Stimulated activated CD8-positive, alpha-beta memory T cell treated with anti-CD3 and anti-CD28 coated beads, Interleukin-12 subunit alpha, Interleukin-12 subunit beta, amount 100 ng/mL, for 24 hours (primary cell): ENCODE data around the gene MIR17HG.
"Not testable (repeated sequence)": the region's sequence is repeated elsewhere in the genome, so short reads cannot be mapped to it uniquely, and the experiment has no call there.

Experiments used
- DNase-seq: peaks from one replicate; pipeline ENCODE4 v3.0.0-alpha.2; 2020; ENCODE audit errors: extremely low read depth

MIR17HG gene

GRCh38 chr13:91347996-91348905 lies 764 bp downstream of the MIR17HG start:
- DNase-seq, result peak; percentile 46

- DNase-seq, result peak; percentile 88
These were observed 1.5 kb downstream of the MIR17HG start for GRCh38 chr13:91348906-91349435.

GRCh38 chr13:91349992-91350911 lies 2.8 kb downstream of the MIR17HG start:
- DNase-seq, result no peak

GRCh38 chr13:91351123-91351522 lies 3.6 kb downstream of the MIR17HG start:
- DNase-seq, result no peak

- DNase-seq, result no peak
These were observed 4.5 kb downstream of the MIR17HG start for GRCh38 chr13:91351980-91352379.

- DNase-seq, result not testable (repeated sequence)
These were observed 5.4 kb downstream of the MIR17HG start for GRCh38 chr13:91352891-91353290.

GRCh38 chr13:91353494-91353893 lies 6.0 kb downstream of the MIR17HG start:
- DNase-seq, result no peak

- no peak for DNase-seq
These were observed 7.8 kb downstream of the MIR17HG start for GRCh38 chr13:91355099-91355825.

GRCh38 chr13:91355826-91356710 lies 8.6 kb downstream of the MIR17HG start:
- no peak for DNase-seq

- DNase-seq, result no peak
These were observed 9.6 kb downstream of the MIR17HG start for GRCh38 chr13:91356919-91357612.

- DNase-seq, result no peak
These were observed 10.3 kb downstream of the MIR17HG start for GRCh38 chr13:91357613-91358386.

- no peak for DNase-seq
These were observed 10.9 kb downstream of the MIR17HG start for GRCh38 chr13:91358387-91358782.

GRCh38 chr13:91359111-91359510 lies 11.6 kb downstream of the MIR17HG start:
- DNase-seq, result no peak

- no peak for DNase-seq
These were observed 12.1 kb downstream of the MIR17HG start for GRCh38 chr13:91359631-91360030.

GRCh38 chr13:91360246-91360751 lies 12.8 kb downstream of the MIR17HG start:
- DNase-seq, result no peak

- no peak for DNase-seq
These were observed 14.3 kb downstream of the MIR17HG start for GRCh38 chr13:91361755-91362271.

- no peak for DNase-seq
These were observed 15.4 kb downstream of the MIR17HG start for GRCh38 chr13:91362908-91363307.

- DNase-seq, result no peak
These were observed 20.6 kb downstream of the MIR17HG start for GRCh38 chr13:91368101-91368500.
